ENCODE data around the gene IRF5. TPM values are rescaled to one million over a fixed set of nuclear protein-coding genes. Genes with fewer than 3 reads are reported as not detected.

The IRF5 gene
- total RNA-seq, 1 experiment from 2014 or later, result 0.66 TPM

DNA sequence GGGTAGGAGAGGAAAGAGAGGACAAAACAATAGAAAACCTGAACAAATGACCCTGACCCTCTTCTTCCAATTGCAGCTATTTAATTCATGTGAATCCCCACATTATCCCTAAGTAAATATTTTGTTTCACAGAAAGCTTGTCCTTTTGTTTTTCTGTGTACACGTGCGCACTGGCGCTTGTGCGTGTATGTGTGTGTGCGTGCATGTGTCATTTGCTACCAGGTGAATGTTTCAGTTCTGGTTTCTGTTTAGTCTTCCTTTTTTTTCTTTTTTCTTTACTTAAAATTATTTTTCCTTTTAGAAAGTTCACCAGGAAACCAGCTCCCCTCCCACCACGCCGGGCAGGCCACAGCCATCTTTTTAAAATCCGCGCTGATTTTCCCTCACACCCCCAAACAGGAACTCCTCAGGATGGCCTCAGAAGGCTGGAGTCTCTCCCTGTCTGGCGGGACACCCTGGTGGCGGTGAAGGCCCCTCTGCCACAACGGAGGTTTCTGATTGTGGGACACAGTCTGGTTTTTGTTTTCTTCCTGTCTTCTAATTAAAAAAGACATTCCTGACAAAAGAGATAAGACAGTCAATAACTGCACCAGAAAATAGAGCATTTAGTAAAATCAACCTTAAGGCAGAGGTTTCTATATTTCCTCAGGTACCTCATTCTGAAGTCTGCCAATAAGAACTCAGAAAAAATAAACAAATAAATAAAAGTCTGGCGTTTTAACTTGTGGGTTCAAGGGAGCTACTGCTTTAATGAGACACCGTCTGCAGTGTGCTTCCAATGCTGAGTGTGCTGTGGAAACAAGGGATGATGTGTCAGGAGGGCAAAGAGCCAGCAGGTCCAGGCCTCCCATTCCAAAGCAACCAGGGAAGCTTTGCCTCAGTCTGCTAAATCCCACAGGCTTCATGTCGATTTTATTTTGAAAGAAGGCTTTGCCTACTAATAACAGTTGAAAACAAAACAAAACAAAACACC lies 17.4 kb downstream of the IRF5 start (continued):
- TF ChIP-seq, protein P1, sequence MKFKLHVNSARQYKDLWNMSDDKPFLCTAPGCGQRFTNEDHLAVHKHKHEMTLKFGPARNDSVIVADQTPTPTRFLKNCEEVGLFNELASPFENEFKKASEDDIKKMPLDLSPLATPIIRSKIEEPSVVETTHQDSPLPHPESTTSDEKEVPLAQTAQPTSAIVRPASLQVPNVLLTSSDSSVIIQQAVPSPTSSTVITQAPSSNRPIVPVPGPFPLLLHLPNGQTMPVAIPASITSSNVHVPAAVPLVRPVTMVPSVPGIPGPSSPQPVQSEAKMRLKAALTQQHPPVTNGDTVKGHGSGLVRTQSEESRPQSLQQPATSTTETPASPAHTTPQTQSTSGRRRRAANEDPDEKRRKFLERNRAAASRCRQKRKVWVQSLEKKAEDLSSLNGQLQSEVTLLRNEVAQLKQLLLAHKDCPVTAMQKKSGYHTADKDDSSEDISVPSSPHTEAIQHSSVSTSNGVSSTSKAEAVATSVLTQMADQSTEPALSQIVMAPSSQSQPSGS (CRISPR knock-in tag; IDR thresholded peaks at IDR 0.05; ENCODE audit: borderline replicate concordance, low read depth), result no peak
- no peak for TF ChIP-seq ZNF396 (CRISPR knock-in tag; IDR thresholded peaks at IDR 0.05; ENCODE audit: borderline replicate concordance)
- TF ChIP-seq, protein P2, sequence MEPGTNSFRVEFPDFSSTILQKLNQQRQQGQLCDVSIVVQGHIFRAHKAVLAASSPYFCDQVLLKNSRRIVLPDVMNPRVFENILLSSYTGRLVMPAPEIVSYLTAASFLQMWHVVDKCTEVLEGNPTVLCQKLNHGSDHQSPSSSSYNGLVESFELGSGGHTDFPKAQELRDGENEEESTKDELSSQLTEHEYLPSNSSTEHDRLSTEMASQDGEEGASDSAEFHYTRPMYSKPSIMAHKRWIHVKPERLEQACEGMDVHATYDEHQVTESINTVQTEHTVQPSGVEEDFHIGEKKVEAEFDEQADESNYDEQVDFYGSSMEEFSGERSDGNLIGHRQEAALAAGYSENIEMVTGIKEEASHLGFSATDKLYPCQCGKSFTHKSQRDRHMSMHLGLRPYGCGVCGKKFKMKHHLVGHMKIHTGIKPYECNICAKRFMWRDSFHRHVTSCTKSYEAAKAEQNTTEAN (CRISPR knock-in tag; IDR thresholded peaks at IDR 0.05), result no peak
- no peak for TF ChIP-seq SOX15 (CRISPR knock-in tag; IDR thresholded peaks at IDR 0.05)
- TF ChIP-seq, protein P3, sequence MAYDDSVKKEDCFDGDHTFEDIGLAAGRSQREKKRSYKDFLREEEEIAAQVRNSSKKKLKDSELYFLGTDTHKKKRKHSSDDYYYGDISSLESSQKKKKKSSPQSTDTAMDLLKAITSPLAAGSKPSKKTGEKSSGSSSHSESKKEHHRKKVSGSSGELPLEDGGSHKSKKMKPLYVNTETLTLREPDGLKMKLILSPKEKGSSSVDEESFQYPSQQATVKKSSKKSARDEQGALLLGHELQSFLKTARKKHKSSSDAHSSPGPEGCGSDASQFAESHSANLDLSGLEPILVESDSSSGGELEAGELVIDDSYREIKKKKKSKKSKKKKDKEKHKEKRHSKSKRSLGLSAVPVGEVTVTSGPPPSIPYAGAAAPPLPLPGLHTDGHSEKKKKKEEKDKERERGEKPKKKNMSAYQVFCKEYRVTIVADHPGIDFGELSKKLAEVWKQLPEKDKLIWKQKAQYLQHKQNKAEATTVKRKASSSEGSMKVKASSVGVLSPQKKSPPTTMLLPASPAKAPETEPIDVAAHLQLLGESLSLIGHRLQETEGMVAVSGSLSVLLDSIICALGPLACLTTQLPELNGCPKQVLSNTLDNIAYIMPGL (CRISPR knock-in tag; IDR thresholded peaks at IDR 0.05), result no peak
- TF ChIP-seq, protein P4, sequence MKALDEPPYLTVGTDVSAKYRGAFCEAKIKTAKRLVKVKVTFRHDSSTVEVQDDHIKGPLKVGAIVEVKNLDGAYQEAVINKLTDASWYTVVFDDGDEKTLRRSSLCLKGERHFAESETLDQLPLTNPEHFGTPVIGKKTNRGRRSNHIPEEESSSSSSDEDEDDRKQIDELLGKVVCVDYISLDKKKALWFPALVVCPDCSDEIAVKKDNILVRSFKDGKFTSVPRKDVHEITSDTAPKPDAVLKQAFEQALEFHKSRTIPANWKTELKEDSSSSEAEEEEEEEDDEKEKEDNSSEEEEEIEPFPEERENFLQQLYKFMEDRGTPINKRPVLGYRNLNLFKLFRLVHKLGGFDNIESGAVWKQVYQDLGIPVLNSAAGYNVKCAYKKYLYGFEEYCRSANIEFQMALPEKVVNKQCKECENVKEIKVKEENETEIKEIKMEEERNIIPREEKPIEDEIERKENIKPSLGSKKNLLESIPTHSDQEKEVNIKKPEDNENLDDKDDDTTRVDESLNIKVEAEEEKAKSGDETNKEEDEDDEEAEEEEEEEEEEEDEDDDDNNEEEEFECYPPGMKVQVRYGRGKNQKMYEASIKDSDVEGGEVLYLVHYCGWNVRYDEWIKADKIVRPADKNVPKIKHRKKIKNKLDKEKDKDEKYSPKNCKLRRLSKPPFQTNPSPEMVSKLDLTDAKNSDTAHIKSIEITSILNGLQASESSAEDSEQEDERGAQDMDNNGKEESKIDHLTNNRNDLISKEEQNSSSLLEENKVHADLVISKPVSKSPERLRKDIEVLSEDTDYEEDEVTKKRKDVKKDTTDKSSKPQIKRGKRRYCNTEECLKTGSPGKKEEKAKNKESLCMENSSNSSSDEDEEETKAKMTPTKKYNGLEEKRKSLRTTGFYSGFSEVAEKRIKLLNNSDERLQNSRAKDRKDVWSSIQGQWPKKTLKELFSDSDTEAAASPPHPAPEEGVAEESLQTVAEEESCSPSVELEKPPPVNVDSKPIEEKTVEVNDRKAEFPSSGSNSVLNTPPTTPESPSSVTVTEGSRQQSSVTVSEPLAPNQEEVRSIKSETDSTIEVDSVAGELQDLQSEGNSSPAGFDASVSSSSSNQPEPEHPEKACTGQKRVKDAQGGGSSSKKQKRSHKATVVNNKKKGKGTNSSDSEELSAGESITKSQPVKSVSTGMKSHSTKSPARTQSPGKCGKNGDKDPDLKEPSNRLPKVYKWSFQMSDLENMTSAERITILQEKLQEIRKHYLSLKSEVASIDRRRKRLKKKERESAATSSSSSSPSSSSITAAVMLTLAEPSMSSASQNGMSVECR (CRISPR knock-in tag; IDR thresholded peaks at IDR 0.05; ENCODE audit: borderline replicate concordance), result no peak
- no peak for TF ChIP-seq ZNF121 (CRISPR knock-in tag; IDR thresholded peaks at IDR 0.05)

DNA sequence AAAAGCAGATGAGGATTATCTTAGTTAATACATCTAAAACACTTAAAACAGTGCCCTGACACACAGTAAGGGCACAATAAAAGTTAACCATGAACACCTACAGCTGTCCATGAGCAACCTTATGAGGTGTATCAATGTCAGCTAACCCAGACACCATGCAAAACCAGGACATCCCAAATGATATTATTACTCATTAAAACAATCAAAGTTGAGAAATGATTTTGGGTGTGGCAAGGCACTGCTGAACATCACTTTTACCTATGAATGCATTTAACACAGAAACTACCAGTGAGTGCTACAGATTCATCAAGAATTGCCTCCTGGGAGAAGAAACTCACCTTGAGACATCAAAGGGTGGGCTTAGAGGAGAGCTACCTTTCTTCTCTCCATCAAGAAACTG lies 18.3 kb downstream of the IRF5 start:
- peaks cover 67% of the 10 kb centered on the region for H3K36me3 Mint-ChIP-seq

More for the DNA sequence above, 18.3 kb downstream of the IRF5 start:
- Mint-ChIP-seq H3K4me1 (peaks cover 34% of the 10 kb centered on the region), H3K27ac (no peak overlapping the region), H3K9me3 (no peaks in the 10 kb centered on the region), H3K27me3 (ENCODE audit: low read depth) (no peaks in the 10 kb centered on the region), H3K4me3 (no peak overlapping the region)
- CTCF ChIA-PET, result interaction anchor here (0.6 to 2.5 kb wide), 8 partner anchors 9 to 208 kb away, joined by 3 to 22 read pairs (median 3); partner anchors contain the start of gene KCP
- no peak for TF ChIP-seq FOXP1 (CRISPR knock-in tag; IDR thresholded peaks at IDR 0.05; ENCODE audit: borderline replicate concordance)
- TF ChIP-seq, protein P5, sequence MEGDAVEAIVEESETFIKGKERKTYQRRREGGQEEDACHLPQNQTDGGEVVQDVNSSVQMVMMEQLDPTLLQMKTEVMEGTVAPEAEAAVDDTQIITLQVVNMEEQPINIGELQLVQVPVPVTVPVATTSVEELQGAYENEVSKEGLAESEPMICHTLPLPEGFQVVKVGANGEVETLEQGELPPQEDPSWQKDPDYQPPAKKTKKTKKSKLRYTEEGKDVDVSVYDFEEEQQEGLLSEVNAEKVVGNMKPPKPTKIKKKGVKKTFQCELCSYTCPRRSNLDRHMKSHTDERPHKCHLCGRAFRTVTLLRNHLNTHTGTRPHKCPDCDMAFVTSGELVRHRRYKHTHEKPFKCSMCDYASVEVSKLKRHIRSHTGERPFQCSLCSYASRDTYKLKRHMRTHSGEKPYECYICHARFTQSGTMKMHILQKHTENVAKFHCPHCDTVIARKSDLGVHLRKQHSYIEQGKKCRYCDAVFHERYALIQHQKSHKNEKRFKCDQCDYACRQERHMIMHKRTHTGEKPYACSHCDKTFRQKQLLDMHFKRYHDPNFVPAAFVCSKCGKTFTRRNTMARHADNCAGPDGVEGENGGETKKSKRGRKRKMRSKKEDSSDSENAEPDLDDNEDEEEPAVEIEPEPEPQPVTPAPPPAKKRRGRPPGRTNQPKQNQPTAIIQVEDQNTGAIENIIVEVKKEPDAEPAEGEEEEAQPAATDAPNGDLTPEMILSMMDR (IDR thresholded peaks at IDR 0.05), result no peak
- TF ChIP-seq, protein P6, sequence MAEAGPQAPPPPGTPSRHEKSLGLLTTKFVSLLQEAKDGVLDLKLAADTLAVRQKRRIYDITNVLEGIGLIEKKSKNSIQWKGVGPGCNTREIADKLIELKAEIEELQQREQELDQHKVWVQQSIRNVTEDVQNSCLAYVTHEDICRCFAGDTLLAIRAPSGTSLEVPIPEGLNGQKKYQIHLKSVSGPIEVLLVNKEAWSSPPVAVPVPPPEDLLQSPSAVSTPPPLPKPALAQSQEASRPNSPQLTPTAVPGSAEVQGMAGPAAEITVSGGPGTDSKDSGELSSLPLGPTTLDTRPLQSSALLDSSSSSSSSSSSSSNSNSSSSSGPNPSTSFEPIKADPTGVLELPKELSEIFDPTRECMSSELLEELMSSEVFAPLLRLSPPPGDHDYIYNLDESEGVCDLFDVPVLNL (CRISPR knock-in tag; IDR thresholded peaks at IDR 0.05; ENCODE audit: borderline replicate concordance, low read depth), result no peak
- TF ChIP-seq SOX15 (CRISPR knock-in tag; IDR thresholded peaks at IDR 0.05), result no peak
- TF ChIP-seq OVOL2 (CRISPR knock-in tag; IDR thresholded peaks at IDR 0.05; ENCODE audit: borderline replicate concordance), result no peak
- TF ChIP-seq ZNF423 (CRISPR knock-in tag; IDR thresholded peaks at IDR 0.05), result no peak
- TF ChIP-seq, protein P7, sequence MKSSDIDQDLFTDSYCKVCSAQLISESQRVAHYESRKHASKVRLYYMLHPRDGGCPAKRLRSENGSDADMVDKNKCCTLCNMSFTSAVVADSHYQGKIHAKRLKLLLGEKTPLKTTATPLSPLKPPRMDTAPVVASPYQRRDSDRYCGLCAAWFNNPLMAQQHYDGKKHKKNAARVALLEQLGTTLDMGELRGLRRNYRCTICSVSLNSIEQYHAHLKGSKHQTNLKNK (CRISPR knock-in tag; IDR thresholded peaks at IDR 0.05), result no peak
- no peak for TF ChIP-seq SMAD4 (CRISPR knock-in tag; IDR thresholded peaks at IDR 0.05)
- TF ChIP-seq, protein P8, sequence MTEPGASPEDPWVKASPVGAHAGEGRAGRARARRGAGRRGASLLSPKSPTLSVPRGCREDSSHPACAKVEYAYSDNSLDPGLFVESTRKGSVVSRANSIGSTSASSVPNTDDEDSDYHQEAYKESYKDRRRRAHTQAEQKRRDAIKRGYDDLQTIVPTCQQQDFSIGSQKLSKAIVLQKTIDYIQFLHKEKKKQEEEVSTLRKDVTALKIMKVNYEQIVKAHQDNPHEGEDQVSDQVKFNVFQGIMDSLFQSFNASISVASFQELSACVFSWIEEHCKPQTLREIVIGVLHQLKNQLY (CRISPR knock-in tag; IDR thresholded peaks at IDR 0.05), result no peak
- TF ChIP-seq NR1H2 (CRISPR knock-in tag; IDR thresholded peaks at IDR 0.05), result no peak
- TF ChIP-seq JAZF1 (CRISPR knock-in tag; IDR thresholded peaks at IDR 0.05), result no peak
- TF ChIP-seq RELA (CRISPR knock-in tag; IDR thresholded peaks at IDR 0.05; ENCODE audit: borderline replicate concordance), result no peak
- TF ChIP-seq KAT7 (CRISPR knock-in tag; IDR thresholded peaks at IDR 0.05; ENCODE audit: borderline replicate concordance), result no peak
- POLR2A ChIA-PET, result no interaction called here
- DNase-seq (ENCODE audit: low spot score) (no peak), ATAC-seq (no peak)
